HG03521 (cell line): Measurements from ENCODE around the gene CLNK.

Experiments used
- ATAC-seq: cut with Tn5 transposase; IDR thresholded peaks from one replicate; pipeline ENCODE4 v1.9.1; 2021; ENCODE audit warnings: mild to moderate bottlenecking, moderate library complexity; ENCODE audit not compliant: unreplicated experiment

The CLNK gene

GRCh38 chr4:10460313-10461047 is 224.1 kb downstream of the CLNK start:
- ATAC-seq = no peak

GRCh38 chr4:10459305-10459704 is 225.3 kb downstream of the CLNK start:
- no peak for ATAC-seq

GRCh38 chr4:10458177-10458576 is 226.4 kb downstream of the CLNK start:
- ATAC-seq = no peak

- ATAC-seq = peak; percentile 70
Observed at GRCh38 chr4:10457255-10457801, 227.2 kb downstream of the CLNK start, which contains the start of gene ZNF518B. TSS of gene ZNF518B (minus strand) at chr4:10457426. CDS start at chr4:10446328, 11,098 bp downstream.

GRCh38 chr4:10456595-10457254 is 227.8 kb downstream of the CLNK start:
- ATAC-seq = peak; percentile 57

GRCh38 chr4:10456260-10456594 is 228.3 kb downstream of the CLNK start:
- no peak for ATAC-seq

GRCh38 chr4:10455133-10455532 is 229.4 kb downstream of the CLNK start:
- ATAC-seq = no peak

- no peak for ATAC-seq
Observed at GRCh38 chr4:10454726-10455125, 229.8 kb downstream of the CLNK start.

- ATAC-seq = no peak
Observed at GRCh38 chr4:10454121-10454520, 230.4 kb downstream of the CLNK start.

- ATAC-seq = no peak
Observed at GRCh38 chr4:10448991-10449390, 235.6 kb downstream of the CLNK start.

GRCh38 chr4:10442976-10443375 is 241.6 kb downstream of the CLNK start:
- no peak for ATAC-seq

GRCh38 chr4:10441512-10441911 is 243.1 kb downstream of the CLNK start:
- ATAC-seq = no peak

- ATAC-seq = no peak
Observed at GRCh38 chr4:10438924-10439323, 245.6 kb downstream of the CLNK start.

- ATAC-seq = no peak
Observed at GRCh38 chr4:10437735-10438134, 246.8 kb downstream of the CLNK start.
